B cell (primary cell): Measurements from ENCODE around the gene TMEM107.

Experiments
- CTCF ChIP-seq: fragments of 200-600 bp; IDR thresholded peaks from one replicate; pipeline ENCODE4 v1.8.0; 2022; ENCODE audit warnings: antibody characterized with exemption, mild to moderate bottlenecking
- EZH2 ChIP-seq: IDR thresholded peaks from 2 replicates; pipeline ENCODE4 v1.6.1; 2012; ENCODE audit warnings: borderline replicate concordance, low read depth, mild to moderate bottlenecking, moderate library complexity, low read length; ENCODE audit not compliant: insufficient read depth, poor library complexity, severe bottlenecking

GRCh38 chr17:8153525-8153956 is 22.6 kb downstream of the TMEM107 start:
- TF ChIP-seq CTCF, result no peak
- TF ChIP-seq EZH2, result no peak
